ENCODE results near the gene POLD4.

GRCh38 chr11:67366961-67367760, 13.8 kb upstream of the POLD4 start:
- TF ChIP-seq POLR2A (IDR thresholded peaks at IDR 0.05), result no peak
- TF ChIP-seq EP300 (IDR thresholded peaks at IDR 0.05), result no peak
- TF ChIP-seq POLR2AphosphoS5 (IDR thresholded peaks at IDR 0.05), result peak in 1 of 2 donors; percentile 33

Data from upper lobe of left lung (tissue), 4 donors.